Mucosa of descending colon (tissue), 3 donors: Measurements from ENCODE around the gene CD164L2. TPM values are rescaled to one million over a fixed set of nuclear protein-coding genes. Genes with fewer than 3 reads are reported as not detected.

Experiments used
- ATAC-seq: fragments of 200-7000 bp; cut with Tn5 transposase; one replicate; pipeline ENCODE4 v1.9.1; 2020; ENCODE audit warnings: mild to moderate bottlenecking, moderate library complexity
- DNase-seq, 3 donors: peaks; one replicate each; pipeline ENCODE4 v3.0.0-alpha.2; 2020
- H3K36me3 ChIP-seq: fragments of 200-600 bp; one replicate; pipeline ENCODE4 v1.8.0; 2021; ENCODE audit warnings: low read depth, mild to moderate bottlenecking
- H3K4me1 ChIP-seq: fragments of 200-600 bp; one replicate; pipeline ENCODE4 v1.8.0; 2021; ENCODE audit warnings: low read depth, mild to moderate bottlenecking
- H3K4me3 ChIP-seq: fragments of 200-600 bp; one replicate; pipeline ENCODE4 v1.8.0; 2021; ENCODE audit warnings: mild to moderate bottlenecking
- H3K9me3 ChIP-seq: fragments of 200-600 bp; one replicate; pipeline ENCODE4 v1.8.0; 2021; ENCODE audit warnings: mild to moderate bottlenecking
- CTCF ChIP-seq: fragments of 200-600 bp; IDR thresholded peaks from one replicate; pipeline ENCODE4 v1.8.0; 2022; ENCODE audit warnings: antibody characterized with exemption, mild to moderate bottlenecking
- intact Hi-C, 2 donors: fragments of 100-400 bp; cut with DNase I in 1 of 2; cut with micrococcal nuclease in 1 of 2; formaldehyde crosslinking; loops; one replicate each; pipeline versions ENCODE4 v1.11.0 to v1.11.1; 2022; cut with DNase I, micrococcal nuclease
- total RNA-seq, 3 donors: library from RNA; stranded (reverse); fragmentation: NEBNext Ultra II Directional in 2 of 3; extraction: Animal tissue kit (Norgen Biotek cat#: 25700) in 2 of 3; gene quantifications; one replicate each; pipeline versions ENCODE4 v1.2.1 to v1.2.4, GENCODE V29; 2021 to 2023
- donor health status: DM: no; HTN: no; CAD: no; lungs with moderate emphysema.
- donor health status: DM: no; HTN: no; CAD: no.
- donor health status: DM: no; HTN: yes; CAD: no.

Gene CD164L2
- total RNA-seq, 3 donors from 2014 or later, result 0.29 to 1.3 (median 0.51) TPM

GRCh38 chr1:27398405-27399149 is 15.4 kb upstream of the CD164L2 start:
- Histone ChIP-seq H3K36me3 (no peaks in the 10 kb centered on the region), H3K9me3 (no peaks in the 10 kb centered on the region), H3K4me3 (no peak overlapping the region), H3K4me1 (peaks cover 21% of the 10 kb centered on the region)
- no peak for TF ChIP-seq CTCF
- no peak for ATAC-seq
- DNase-seq, result no peak
- intact Hi-C loops, result no loop called here

DNA sequence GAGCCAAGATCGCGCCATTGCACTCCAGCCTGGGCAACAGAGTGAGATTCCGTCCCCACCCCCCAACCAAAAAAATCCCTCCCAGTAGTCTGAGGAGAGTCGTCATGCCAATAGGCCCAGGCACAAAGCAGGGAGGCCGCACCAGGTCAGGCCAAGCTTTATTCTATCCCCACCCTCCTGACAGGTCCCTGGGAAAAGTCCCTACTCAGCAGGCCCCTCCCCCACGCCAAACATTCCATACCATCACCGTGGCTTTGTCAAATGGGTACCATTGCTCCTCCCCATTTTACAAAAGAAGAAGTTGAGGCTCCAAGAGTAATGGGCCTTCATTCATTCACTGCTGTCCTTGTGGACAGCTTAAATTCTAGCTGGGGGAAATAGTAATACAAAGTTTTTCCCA is 14.6 kb upstream of the CD164L2 start:
- intact Hi-C loops, result no loop called here
- no peaks in the 10 kb centered on the region for H3K9me3 ChIP-seq
- H3K36me3 ChIP-seq, result no peaks in the 10 kb centered on the region
- no peak for ATAC-seq
- H3K4me1 ChIP-seq, result peaks cover 16% of the 10 kb centered on the region
- no peak overlapping the region for H3K4me3 ChIP-seq
- TF ChIP-seq CTCF, result no peak
- DNase-seq, result no peak

GRCh38 chr1:27397110-27397509 is 14.0 kb upstream of the CD164L2 start:
- Histone ChIP-seq H3K4me1 (peaks cover 17% of the 10 kb centered on the region), H3K4me3 (no peak overlapping the region), H3K9me3 (no peaks in the 10 kb centered on the region), H3K36me3 (no peaks in the 10 kb centered on the region)
- DNase-seq, result no peak
- TF ChIP-seq CTCF, result no peak
- intact Hi-C loops, result no loop called here
- no peak for ATAC-seq

- ATAC-seq (peak; percentile 54), DNase-seq (peak; percentile 77 to 83 (median 78))
- peaks cover 27% of the 10 kb centered on the region for H3K4me1 ChIP-seq
- no peak overlapping the region for H3K4me3 ChIP-seq
- H3K36me3 ChIP-seq, result no peaks in the 10 kb centered on the region
- intact Hi-C loops, result no loop called here
- peak; percentile 95 for TF ChIP-seq CTCF
- no peaks in the 10 kb centered on the region for H3K9me3 ChIP-seq
These were observed 12.5 kb upstream of the CD164L2 start for GRCh38 chr1:27395441-27396195.

DNA sequence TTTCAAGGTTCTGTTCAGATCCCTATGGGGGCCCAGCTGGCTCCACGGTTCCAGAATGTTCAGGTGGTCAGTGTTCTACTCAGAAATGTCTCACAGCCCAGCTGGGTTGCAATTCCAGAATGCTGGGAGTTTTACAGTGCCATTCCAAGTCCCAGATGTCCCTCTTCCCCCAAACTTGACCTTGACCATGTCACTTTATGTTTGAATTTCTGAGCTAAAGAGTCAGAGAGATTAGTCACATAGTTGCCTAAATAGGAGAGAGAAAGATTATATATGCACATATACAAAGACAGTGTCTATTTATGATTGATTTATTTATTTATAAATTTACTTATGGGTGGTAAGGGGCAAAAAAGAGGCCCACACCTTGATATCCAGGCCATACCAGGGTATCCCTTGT is 11.8 kb upstream of the CD164L2 start:
- no peak overlapping the region for H3K4me3 ChIP-seq
- no peaks in the 10 kb centered on the region for H3K36me3 ChIP-seq
- intact Hi-C loops, result loop anchor here (5.0 kb wide), 2 partner anchors 38 to 93 kb away; no protein-coding TSS in a partner anchor
- TF ChIP-seq CTCF, result no peak
- peaks cover 27% of the 10 kb centered on the region for H3K4me1 ChIP-seq
- no peaks in the 10 kb centered on the region for H3K9me3 ChIP-seq
- DNase-seq (no peak), ATAC-seq (no peak)
